Muscle layer of duodenum (tissue), 2 donors: ENCODE data around the gene RFPL1.
"Not testable (repeated sequence)": the region's sequence is repeated elsewhere in the genome, so short reads cannot be mapped to it uniquely, and the experiment has no call there.

ENCODE experiments used
- H3K27ac ChIP-seq: one replicate; pipeline ENCODE4 v1.7.0; 2013; ENCODE audit warnings: mild to moderate bottlenecking, low read length
- H3K27me3 ChIP-seq: one replicate; pipeline ENCODE4 v1.7.0; 2013; ENCODE audit warnings: low read depth, mild to moderate bottlenecking, control low read depth, low read length
- H3K36me3 ChIP-seq, 2 donors: one replicate each; pipeline ENCODE4 v1.7.0; 2013; ENCODE audit warnings: low read length in 2 of 2, control low read depth in 1 of 2, mild to moderate bottlenecking in 1 of 2; ENCODE audit not compliant: insufficient read depth in 2 of 2, control insufficient read depth in 1 of 2
- H3K4me1 ChIP-seq, 2 donors: one replicate each; pipeline ENCODE4 v1.7.0; 2013; ENCODE audit warnings: low read length in 2 of 2, mild to moderate bottlenecking in 2 of 2, control low read depth in 1 of 2, moderate library complexity in 1 of 2; ENCODE audit not compliant: insufficient read depth in 2 of 2, control insufficient read depth in 1 of 2
- H3K4me3 ChIP-seq, 2 donors: one replicate each; pipeline ENCODE4 v1.7.0; 2013; ENCODE audit warnings: low read length in 2 of 2, low read depth in 1 of 2, mild to moderate bottlenecking in 1 of 2
- H3K9me3 ChIP-seq, 2 donors: one replicate each; pipeline ENCODE4 v1.7.0; 2013; ENCODE audit warnings: low read length in 2 of 2, control low read depth in 1 of 2, mild to moderate bottlenecking in 1 of 2; ENCODE audit not compliant: control insufficient read depth in 1 of 2
- donor health status: healthy.

RFPL1 gene

GRCh38 chr22:29412772-29413171 lies 25.6 kb upstream of the RFPL1 start:
- not testable (repeated sequence) for H3K4me3 ChIP-seq, H3K36me3 ChIP-seq, H3K27ac ChIP-seq, H3K9me3 ChIP-seq, H3K4me1 ChIP-seq, H3K27me3 ChIP-seq

GRCh38 chr22:29414951-29415591 lies 23.3 kb upstream of the RFPL1 start:
- H3K4me1 ChIP-seq, H3K27ac ChIP-seq, H3K9me3 ChIP-seq, H3K36me3 ChIP-seq, H3K27me3 ChIP-seq: not testable (repeated sequence)
- peak overlapping the region; percentile 53 to 54 for H3K4me3 ChIP-seq

GRCh38 chr22:29418704-29419103 lies 19.7 kb upstream of the RFPL1 start:
- not testable (repeated sequence) for H3K4me3 ChIP-seq, H3K27me3 ChIP-seq, H3K27ac ChIP-seq, H3K4me1 ChIP-seq, H3K36me3 ChIP-seq, H3K9me3 ChIP-seq

- Histone ChIP-seq H3K27me3 (no peaks in the 10 kb centered on the region), H3K4me3 (no peak overlapping the region), H3K4me1 (no peaks in the 10 kb centered on the region), H3K9me3 (no peaks in the 10 kb centered on the region), H3K27ac (no peak overlapping the region), H3K36me3 (no peaks in the 10 kb centered on the region)
Measured at GRCh38 chr22:29426476-29426875, 11.9 kb upstream of the RFPL1 start.

GRCh38 chr22:29427176-29427760 lies 11.1 kb upstream of the RFPL1 start:
- Histone ChIP-seq H3K27ac (no peak overlapping the region), H3K36me3 (no peaks in the 10 kb centered on the region), H3K4me3 (no peak overlapping the region), H3K9me3 (no peaks in the 10 kb centered on the region), H3K4me1 (no peaks in the 10 kb centered on the region), H3K27me3 (no peaks in the 10 kb centered on the region)

GRCh38 chr22:29431986-29432385 lies 6.4 kb upstream of the RFPL1 start:
- Histone ChIP-seq H3K27ac (no peak overlapping the region), H3K36me3 (no peaks in the 10 kb centered on the region), H3K4me1 (no peaks in the 10 kb centered on the region), H3K9me3 (no peaks in the 10 kb centered on the region), H3K4me3 (no peak overlapping the region), H3K27me3 (no peaks in the 10 kb centered on the region)

- Histone ChIP-seq H3K36me3 (no peaks in the 10 kb centered on the region), H3K27ac (no peak overlapping the region), H3K9me3 (no peaks in the 10 kb centered on the region), H3K4me1 (no peaks in the 10 kb centered on the region), H3K4me3 (no peak overlapping the region), H3K27me3 (no peaks in the 10 kb centered on the region)
Measured at GRCh38 chr22:29433856-29434255, 4.5 kb upstream of the RFPL1 start.

- Histone ChIP-seq H3K36me3 (no peaks in the 10 kb centered on the region), H3K9me3 (no peaks in the 10 kb centered on the region), H3K27ac (no peak overlapping the region), H3K4me1 (no peaks in the 10 kb centered on the region), H3K4me3 (no peak overlapping the region), H3K27me3 (no peaks in the 10 kb centered on the region)
Measured at GRCh38 chr22:29434288-29434687, 4.1 kb upstream of the RFPL1 start.

- Histone ChIP-seq H3K4me1 (no peaks in the 10 kb centered on the region), H3K27me3 (no peaks in the 10 kb centered on the region), H3K9me3 (no peaks in the 10 kb centered on the region), H3K36me3 (no peaks in the 10 kb centered on the region), H3K27ac (no peak overlapping the region), H3K4me3 (no peak overlapping the region)
Measured at GRCh38 chr22:29435236-29436136, 2.9 kb upstream of the RFPL1 start.

GRCh38 chr22:29442976-29443375 lies 4.6 kb downstream of the RFPL1 start:
- Histone ChIP-seq H3K4me1 (no peaks in the 10 kb centered on the region), H3K27me3 (no peaks in the 10 kb centered on the region), H3K9me3 (no peaks in the 10 kb centered on the region), H3K4me3 (no peak overlapping the region), H3K27ac (no peak overlapping the region), H3K36me3 (no peaks in the 10 kb centered on the region)

- Histone ChIP-seq H3K36me3 (no peaks in the 10 kb centered on the region), H3K27ac (no peak overlapping the region), H3K4me1 (no peaks in the 10 kb centered on the region), H3K9me3 (no peaks in the 10 kb centered on the region), H3K4me3 (no peak overlapping the region), H3K27me3 (no peaks in the 10 kb centered on the region)
Measured at GRCh38 chr22:29443452-29443851, 5.1 kb downstream of the RFPL1 start.
